Measurements from ENCODE around the gene CDH22.

Gene CDH22

DNA sequence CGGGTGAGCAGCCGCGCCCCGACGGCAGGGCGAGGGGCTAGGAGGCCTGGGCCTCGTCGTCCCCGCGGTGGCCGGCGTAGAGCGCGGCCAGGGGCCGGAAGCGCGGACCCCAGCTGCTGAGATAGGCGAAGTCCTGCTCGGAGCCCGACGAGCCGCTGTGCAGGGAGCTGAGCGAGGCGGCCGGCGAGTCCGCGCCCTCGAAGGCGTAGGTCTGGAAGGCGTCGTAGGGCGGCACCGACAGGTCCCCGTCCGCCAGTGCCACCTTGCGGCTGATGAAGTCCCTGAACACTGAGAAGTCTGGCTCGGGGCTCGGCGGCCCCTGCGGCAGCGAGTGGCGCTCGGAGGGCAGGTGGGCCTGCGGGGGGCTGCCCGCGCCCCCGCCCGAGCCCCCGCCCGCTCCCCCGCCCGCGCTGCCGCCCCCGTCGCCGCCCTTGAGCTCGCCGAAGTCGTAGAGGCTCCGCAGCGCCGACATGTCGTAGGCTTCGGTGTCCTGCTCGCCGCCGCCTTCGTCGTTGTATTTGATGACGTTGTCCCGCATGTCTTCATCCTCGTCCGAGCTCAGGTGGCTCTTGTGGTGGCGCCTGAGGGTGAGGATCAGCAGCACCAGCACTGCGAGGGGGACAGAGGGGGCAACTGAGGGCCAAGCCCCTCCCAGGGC lies 133.7 kb downstream of the CDH22 start:
- DNase-seq (ENCODE audit: low read depth in 2 of 2, low spot score in 1 of 2): peak; percentile 32 to 35

DNA sequence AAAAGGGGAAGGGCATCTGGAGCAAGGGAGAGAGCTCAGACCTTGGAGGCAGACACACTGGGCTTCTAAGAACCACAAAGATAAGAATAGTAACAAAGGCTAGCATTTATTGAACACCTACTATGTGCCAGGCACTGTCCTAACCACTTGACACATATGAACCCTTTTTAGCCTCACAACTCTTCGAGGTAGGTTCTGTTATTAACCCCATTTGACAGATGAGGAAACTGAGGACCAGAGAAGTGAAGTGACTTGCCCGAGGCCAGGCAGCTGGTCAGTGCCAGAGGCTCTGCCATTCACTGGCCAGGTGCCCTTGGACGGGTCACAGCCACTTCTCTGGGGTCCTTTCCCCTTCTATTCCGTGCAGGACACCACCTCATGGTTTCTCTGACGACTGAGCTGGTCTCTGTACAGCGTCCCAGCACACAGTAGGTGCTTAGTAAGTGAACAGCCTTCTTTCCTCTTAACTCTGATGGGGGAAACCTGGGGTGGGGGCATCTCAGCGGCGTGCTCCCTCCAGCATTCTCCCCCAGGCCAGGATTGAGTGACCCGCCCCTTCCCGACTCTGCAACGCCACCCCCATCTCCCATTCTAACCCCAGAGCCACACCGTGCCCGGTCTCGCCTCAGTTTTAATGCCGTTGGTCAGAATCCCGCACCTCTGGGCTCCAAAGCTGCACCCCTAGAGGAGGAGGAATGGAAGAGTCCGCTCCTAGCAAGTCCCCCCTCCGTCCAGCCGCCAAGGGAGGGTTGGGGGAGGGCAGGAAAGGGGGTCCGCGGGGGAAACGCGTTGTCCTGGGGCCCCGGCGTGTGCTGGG lies 134.4 kb downstream of the CDH22 start:
- DNase-seq (ENCODE audit: low read depth in 2 of 2, low spot score in 1 of 2): no peak

DNA sequence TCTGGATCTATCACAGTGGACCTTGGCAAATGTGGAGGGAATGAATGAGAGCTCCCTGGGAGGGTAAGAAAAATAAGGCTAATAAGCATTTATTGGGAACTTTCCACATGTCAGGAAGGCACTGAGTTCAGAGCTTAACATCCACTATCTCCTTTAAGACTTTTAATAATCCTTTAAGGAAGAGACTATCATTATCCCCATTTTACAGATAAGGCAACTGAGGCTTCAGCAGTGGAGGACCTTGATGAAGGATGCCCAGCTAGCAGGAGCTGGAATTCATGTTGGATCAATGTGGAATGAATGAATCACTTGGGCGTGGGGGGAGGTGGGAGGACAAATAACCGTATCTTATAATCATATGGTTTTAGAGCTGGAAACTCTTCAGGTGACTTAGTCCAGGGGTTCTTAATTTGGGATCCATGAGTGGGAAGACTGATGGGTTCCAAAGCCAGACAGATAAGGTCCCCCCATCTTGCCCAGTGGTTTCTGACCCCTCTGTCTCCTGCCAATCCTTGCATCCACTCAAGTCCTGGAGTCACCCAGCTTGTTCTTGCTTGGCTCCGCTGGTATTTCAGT lies 135.2 kb downstream of the CDH22 start:
- no peak for DNase-seq (ENCODE audit: low read depth in 2 of 2, low spot score in 1 of 2)

DNA sequence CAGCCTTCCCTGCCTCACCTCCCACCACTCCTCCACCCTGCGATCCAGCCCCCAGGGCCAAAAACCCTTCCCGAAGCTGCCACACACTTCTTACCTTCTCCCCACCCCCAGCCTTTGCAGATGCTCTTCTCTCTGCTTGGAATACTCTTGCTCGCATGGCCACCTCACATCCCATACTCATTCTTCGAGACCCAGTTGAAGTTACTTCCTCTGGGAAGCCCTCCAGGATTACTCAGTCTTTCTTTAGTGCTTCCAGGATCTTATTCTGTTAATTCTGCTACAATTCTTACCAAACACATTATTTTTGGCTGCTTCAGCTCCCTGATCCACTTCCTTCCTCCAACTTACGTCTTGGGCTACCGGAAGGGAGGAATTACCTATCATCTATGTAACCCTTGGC lies 135.8 kb downstream of the CDH22 start:
- DNase-seq (ENCODE audit: low read depth in 2 of 2, low spot score in 1 of 2): no peak

DNA sequence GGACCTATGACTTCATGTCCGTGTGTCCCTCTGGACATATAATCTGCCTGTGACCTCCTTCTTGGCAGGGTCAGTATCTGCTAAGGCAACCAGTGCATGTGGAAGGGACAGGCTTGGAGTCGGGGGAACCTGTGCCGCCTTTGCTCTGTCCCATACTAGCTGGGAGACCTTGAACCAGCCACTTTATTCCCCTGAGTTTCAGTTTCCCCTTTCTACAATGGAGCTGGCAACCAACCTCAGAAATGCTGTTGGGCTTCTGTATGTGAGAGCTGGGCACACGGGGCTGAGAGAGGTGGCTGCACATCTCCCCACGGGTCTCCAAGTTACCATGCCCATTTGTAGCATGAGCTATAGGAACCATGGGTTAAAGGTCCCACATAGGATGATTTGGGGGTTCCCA lies 136.4 kb downstream of the CDH22 start:
- no peak for DNase-seq (ENCODE audit: low read depth in 2 of 2, low spot score in 1 of 2)

DNA sequence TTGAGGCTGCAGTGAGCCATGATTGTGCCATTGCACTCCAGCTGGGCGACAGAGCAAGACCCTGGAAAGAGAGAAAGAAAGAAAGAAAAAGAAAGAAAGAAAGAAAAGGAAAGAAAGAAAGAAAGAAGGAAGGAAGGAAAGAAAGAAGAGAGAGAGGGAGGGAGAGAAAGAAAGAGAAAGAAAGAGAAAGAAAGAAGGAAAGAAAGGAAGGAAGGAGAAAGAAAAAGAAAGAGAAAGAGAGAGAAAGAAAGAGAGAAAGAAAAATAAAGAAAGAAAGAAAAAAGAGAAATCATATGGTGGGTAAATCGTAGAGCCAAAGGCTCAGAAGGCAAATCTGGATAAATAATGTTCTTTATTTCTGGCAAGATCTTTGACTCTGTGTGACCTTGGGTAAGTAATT lies 136.8 kb downstream of the CDH22 start:
- DNase-seq (ENCODE audit: low read depth in 2 of 2, low spot score in 1 of 2): no peak

DNA sequence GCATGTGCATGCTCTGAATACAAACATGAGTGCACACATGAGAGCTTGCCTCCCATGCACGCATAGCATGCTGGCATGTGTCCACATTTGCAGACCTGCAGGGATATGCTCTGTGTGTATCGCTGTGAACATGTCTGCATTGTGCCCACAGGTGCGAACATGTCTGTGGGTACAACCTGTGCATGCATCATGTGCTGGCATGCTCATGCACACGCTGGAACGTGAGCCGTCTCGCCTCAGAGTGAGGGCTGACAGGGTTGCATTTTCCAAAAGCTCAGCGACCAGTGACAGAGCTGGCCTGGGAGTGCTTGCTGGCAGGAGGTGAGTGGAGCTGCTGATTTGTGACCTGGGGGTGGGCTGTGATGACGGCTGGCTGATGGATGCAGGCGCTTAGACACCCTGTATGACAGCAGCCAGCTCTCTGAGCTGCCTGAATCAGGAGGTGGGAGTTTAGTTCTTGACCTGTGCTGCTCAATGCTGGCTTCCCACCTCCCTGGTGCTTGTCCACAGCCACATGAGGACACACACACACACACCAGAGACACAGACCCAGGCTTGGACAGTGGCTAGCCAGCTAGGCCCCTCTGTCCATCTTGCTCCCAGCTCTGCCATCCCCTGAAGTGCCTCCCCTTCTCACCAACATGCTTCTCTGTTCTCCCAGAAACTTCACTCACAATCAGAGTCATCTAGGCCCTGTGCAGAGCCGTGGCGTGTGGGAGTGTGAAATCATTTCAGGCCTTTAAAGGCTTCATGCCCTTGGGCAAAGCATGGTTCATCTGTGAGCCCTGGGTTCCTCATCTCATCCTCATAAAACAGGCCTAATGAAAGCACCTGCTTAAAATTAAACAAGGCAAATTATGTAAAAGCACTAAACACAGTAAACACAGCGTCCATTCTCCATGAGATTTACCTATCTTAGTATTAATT lies 138.8 kb downstream of the CDH22 start:
- no peak for DNase-seq (ENCODE audit: low read depth in 2 of 2, low spot score in 1 of 2)

DNA sequence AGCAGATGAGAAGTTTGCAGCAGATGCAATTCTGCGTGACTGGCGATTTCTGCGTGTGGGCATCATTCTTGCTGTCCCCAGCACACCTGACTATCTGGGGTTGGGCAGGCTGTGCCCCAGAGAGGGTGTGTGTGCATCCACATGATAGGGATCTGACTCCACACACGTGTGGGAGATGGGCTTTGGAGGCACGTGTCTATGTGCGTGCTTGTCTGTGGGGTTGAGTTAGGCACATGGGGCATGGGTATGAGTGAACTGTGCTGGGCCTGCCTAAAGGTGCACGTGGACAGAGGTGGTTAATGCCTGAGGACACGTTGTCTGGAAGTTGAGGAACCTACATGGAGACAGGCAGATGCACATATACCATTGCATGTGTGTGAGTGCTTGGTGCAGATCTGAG lies 139.9 kb downstream of the CDH22 start:
- DNase-seq (ENCODE audit: low read depth in 2 of 2, low spot score in 1 of 2): no peak

DNA sequence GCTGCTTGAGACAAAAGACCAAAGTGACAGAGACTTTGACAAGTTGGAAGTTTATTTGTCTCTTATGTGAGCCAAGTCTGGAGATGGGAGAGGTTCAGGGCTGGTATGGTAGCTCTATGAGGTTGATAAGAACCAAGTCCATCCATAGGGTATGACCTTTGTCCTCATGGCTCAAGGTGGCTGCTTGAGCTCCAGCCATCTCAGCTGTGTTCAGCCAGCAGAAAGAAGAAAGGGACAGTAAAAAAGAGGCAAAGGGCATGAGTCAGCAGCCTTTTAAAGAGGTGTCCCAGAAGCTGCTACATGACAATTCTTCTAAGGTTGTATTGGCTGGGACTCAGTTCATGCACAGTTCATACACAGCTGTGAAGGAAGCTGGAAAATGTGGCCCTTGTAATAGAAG lies 141.2 kb downstream of the CDH22 start:
- no peak for DNase-seq (ENCODE audit: low read depth in 2 of 2, low spot score in 1 of 2)

DNA sequence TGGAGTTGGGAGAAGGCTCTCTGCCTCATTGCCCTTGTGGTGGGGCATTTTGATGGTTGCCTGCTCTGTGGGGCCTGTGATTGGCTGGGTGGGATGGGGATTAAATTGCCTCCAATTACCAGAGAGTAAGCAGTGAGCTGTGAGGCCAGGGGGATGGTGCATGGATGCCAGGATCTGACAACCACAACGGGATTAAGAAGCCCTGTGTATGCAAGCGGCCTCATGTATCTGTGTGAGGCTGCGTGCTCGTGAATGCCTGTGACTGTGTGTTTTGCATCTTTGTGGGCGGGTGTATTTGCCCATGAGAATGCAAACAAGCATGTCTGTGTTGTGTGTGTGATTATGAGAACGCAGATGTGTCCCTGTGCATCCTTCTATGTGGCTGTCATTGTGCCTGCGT lies 144.0 kb downstream of the CDH22 start:
- DNase-seq (ENCODE audit: low read depth in 2 of 2, low spot score in 1 of 2): no peak

DNA sequence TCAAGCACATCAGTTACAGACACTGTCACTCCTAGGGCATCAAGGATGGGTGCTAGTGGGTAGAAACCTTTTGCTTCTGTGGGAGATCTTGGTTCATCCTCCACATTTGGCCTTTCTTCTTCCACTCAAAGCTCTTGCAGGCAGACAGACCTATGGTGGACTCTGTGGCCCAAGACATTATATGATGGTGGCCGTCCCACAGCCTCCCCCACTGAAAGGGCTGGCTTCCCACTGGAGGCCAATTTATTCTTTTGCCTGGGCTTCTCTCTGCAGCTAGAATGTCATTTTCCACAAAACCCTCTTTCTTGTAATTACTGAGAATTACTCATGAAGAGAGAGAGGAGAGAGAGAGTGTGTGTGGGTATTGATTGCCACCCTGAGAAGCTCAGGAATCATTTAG lies 146.4 kb downstream of the CDH22 start:
- no peak for DNase-seq (ENCODE audit: low read depth in 2 of 2, low spot score in 1 of 2)

DNA sequence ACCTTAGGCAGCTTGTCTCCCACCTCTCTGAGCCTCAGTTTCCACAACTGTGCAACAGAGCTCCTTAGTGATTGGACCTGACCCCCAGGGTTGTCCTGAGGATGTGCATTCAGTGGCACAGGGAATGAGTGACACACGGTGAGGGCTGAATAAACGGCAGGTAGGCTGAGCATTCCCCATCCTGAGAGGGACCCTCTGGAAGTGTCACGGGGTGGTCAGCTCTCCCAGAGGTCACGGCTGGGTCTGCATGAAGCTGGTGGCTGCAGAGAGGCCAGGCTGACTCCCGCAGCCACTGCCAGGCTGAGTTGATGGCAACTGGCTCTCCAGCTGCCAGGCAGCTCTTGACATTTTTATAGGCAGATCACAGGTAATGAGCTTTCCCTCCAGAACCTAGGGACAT lies 147.6 kb downstream of the CDH22 start:
- DNase-seq (ENCODE audit: low read depth in 2 of 2, low spot score in 1 of 2): no peak

DNA sequence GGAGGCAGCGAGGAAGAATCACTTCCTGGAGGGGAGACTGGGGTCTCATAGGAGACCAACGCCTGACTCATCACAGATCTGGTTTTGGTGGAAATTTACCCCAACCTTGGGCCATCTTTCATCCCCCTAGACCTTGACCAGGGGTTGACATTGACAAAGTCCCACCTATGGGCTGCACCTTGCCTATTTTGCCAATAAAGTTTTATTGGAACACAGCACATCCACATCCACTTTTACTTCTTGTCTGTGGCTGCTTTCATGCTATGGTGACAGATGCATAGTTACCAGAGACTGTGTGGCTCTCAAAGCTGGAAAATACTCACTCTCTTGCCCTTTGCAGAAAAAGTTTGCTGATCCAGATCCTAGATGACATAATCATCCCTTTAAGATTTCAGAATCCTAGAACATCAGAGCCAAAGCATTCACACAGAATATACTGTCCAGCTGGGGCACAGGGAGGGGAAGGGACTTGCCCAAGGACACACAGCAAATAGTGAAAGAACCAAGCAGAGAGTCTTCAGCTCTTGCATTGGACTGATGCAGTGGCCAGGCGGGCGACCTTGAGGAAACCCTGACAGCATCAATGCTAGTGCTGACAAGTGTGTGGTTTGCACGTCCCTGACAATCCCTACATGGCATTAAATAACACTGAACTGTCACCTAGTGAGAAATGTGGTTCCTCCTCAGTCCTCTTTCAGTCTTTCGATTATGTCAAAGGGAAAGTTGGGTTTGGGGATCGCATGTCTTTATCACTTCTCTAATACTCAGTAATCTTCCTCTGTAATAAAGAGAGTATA lies 149.0 kb downstream of the CDH22 start:
- DNase-seq (ENCODE audit: low read depth in 2 of 2, low spot score in 1 of 2): no peak

DNA sequence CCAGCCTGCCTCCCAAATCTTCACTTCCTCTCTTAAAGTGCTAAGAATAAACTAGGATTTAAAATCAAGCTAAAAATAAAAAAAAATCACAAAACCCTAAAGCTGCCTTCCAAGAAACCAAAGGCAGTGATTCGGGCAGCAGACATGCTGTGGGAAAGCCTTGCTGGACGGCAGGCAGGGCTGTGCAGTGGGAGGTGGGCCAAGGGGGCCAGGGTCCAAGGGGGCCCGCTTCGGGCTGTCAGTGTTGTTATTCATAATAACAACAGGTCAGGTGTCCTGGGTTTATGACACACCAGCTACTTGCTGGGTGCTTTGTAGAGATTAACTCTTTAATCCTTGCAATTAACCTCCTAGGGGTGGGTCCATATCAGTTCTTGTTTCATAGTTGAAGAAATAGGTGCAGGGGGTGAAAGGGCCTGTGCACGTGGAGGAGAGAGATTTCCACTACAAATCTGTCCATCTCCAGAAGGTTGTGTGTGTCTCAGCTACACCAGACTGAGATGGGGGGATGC lies 149.8 kb downstream of the CDH22 start:
- DNase-seq (ENCODE audit: low read depth in 2 of 2, low spot score in 1 of 2): no peak

DNA sequence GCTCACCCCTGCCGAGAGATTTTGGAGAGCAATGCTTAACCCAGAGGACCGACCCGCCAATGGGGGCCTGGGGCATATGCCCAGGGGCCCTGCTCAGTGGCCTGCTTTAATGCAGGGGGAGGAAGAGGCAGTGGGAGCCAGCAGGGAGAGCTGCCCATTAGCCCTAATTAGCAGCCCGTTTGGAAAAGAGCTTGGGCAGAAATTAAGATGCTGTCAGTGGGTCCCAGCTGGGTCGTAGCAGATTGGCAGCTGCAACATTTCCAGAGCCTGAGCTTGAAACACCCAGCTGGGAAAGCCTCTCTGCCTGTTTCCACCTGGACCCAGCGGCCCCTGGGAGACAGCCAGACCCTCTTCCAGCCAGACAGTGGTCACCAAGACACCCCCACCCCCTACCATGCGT lies 150.7 kb downstream of the CDH22 start:
- no peak for DNase-seq (ENCODE audit: low read depth in 2 of 2, low spot score in 1 of 2)

DNA sequence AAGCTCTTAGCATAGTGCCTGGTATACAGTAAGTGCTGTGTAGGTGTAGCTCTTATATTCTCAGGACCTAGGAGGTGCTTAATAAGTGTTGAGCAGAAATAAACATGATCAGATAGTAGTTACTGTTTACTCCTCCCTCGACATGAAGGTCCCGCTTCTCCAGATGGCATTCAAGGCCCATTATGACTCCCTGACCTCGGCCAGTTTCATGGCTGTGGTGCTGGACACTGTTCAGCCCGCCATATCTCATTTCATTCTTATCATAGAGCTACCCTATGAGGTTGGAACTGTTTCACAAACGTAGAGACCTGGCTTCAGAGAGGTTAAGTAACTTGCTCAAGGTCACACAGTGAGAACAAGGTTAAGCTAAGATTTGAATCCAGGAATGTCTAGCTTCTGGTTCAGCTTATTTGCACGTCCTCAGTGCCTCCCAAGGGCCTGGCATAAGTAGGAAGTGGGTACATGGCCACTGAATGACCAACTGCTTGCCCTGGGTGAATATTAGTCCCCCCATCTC lies 151.2 kb downstream of the CDH22 start:
- no peak for DNase-seq (ENCODE audit: low read depth in 2 of 2, low spot score in 1 of 2)

DNA sequence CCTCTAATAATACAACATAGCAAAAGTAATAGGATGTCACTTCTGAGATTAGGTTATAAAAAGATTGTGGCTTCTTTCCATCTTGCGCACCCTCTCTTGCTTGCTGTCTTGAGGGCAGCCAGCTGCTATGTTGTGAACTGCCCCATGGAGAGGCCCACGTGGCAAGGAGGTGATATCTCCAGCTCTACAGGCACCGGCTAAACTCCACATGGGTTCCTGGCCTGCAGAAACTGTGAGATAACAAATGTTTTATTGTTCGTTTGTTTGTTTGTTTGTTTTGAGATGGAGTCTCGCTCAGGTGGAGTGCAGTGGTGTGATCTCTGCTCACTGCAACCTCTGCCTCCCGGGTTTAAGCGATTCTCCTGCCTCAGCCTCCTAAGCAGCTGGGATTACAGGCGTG lies 152.2 kb downstream of the CDH22 start:
- no peak for DNase-seq (ENCODE audit: low read depth in 2 of 2, low spot score in 1 of 2)

DNA sequence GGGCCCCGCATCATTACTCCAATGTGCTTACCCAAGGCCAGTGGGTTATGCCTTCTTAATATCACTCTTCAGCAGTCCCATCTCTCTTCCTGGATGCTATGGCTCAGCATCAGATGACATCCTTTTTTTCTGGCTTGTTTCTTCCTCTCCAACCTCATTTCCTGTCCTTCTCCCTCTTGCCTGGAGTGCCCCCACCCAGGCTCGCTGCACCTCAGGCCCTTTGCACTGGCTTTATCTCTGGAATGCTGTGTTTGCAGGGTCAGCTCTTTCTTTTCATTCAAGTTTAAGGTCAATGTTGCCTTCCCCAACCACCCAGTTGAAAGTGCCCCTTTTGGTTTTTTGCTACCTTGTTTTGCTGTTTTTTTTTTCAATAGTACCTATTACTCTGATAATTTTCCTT lies 153.5 kb downstream of the CDH22 start:
- no peak for DNase-seq (ENCODE audit: low read depth in 2 of 2, low spot score in 1 of 2)

DNA sequence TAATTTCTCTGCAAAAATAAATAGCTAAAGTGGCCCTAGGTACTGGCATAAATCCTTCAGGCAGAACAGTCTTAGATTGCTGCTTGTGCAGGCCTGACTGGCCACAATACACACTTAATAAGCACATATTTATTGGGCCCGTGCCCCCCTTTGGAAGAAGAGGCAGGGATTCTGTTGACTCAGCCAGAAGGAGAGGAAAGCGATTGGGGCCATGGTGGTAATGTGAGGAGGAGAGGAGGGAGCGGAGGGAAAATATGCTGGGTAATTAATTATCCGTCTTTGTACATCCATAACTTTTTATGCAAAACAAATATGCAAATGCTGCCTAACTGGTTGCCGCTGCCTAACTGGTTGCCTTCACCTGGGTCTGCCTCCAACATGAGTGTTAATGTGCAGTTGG lies 154.0 kb downstream of the CDH22 start:
- no peak for DNase-seq (ENCODE audit: low read depth in 2 of 2, low spot score in 1 of 2)

Measured in stimulated activated CD8-positive, alpha-beta memory T cell treated with anti-CD3 and anti-CD28 coated beads, Interleukin-4, amount 100 ng/mL, for 4 hours (primary cell).